Measurements from ENCODE around the gene CDHR2.

DNA sequence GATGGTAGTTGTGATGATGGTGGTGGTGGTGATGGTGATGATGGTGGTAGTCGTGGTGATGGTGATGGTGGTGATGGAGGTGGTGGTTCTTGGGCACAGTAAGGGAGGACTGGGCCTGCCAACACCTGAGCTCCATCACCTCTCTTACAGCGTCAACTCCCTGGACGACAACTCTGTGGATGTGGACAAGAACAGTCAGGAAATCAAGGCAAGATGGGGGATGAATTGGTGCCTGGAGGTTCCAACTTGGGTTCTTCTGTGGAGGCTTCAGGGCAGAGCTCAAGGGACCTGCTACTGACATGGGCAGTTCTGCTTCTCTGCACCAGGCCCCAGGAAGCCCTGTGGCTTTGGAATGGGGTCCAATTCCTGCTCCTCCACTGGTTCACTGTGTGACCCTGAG, 43.4 kb downstream of the CDHR2 start:
- TF ChIP-seq, protein P1, sequence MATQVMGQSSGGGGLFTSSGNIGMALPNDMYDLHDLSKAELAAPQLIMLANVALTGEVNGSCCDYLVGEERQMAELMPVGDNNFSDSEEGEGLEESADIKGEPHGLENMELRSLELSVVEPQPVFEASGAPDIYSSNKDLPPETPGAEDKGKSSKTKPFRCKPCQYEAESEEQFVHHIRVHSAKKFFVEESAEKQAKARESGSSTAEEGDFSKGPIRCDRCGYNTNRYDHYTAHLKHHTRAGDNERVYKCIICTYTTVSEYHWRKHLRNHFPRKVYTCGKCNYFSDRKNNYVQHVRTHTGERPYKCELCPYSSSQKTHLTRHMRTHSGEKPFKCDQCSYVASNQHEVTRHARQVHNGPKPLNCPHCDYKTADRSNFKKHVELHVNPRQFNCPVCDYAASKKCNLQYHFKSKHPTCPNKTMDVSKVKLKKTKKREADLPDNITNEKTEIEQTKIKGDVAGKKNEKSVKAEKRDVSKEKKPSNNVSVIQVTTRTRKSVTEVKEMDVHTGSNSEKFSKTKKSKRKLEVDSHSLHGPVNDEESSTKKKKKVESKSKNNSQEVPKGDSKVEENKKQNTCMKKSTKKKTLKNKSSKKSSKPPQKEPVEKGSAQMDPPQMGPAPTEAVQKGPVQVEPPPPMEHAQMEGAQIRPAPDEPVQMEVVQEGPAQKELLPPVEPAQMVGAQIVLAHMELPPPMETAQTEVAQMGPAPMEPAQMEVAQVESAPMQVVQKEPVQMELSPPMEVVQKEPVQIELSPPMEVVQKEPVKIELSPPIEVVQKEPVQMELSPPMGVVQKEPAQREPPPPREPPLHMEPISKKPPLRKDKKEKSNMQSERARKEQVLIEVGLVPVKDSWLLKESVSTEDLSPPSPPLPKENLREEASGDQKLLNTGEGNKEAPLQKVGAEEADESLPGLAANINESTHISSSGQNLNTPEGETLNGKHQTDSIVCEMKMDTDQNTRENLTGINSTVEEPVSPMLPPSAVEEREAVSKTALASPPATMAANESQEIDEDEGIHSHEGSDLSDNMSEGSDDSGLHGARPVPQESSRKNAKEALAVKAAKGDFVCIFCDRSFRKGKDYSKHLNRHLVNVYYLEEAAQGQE (IDR thresholded peaks at IDR 0.05; ENCODE audit: low read depth) = no peak
- TF ChIP-seq CEBPB (IDR thresholded peaks at IDR 0.05) = no peak
- no peak for TF ChIP-seq USF1 (IDR thresholded peaks at IDR 0.05)
- TF ChIP-seq NFIC (IDR thresholded peaks at IDR 0.05) = no peak
- TF ChIP-seq CREB1 (IDR thresholded peaks at IDR 0.05; ENCODE audit: low read depth) = no peak
- no peak for TF ChIP-seq TCF12 (IDR thresholded peaks at IDR 0.05; ENCODE audit: low read depth)
- no peak for TF ChIP-seq YY1 (IDR thresholded peaks at IDR 0.05; ENCODE audit: low read depth)
- no peak for TF ChIP-seq EGR1 (IDR thresholded peaks at IDR 0.05)
- no peak for TF ChIP-seq TAF1 (IDR thresholded peaks at IDR 0.05; ENCODE audit: low read depth)
- TF ChIP-seq FOXM1 (IDR thresholded peaks at IDR 0.05; ENCODE audit: borderline replicate concordance, low read depth) = no peak
- TF ChIP-seq TEAD4 (IDR thresholded peaks at IDR 0.05) = no peak
- TF ChIP-seq, protein P2, sequence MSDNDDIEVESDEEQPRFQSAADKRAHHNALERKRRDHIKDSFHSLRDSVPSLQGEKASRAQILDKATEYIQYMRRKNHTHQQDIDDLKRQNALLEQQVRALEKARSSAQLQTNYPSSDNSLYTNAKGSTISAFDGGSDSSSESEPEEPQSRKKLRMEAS (IDR thresholded peaks at IDR 0.05) = no peak
